Mucosa of descending colon (tissue), 3 donors: Measurements from ENCODE around the gene DEXI. TPM values are rescaled to one million over a fixed set of nuclear protein-coding genes. Genes with fewer than 3 reads are reported as not detected.

ENCODE experiments used
- ATAC-seq: fragments of 200-7000 bp; cut with Tn5 transposase; one replicate; pipeline ENCODE4 v1.9.1; 2020; ENCODE audit warnings: mild to moderate bottlenecking, moderate library complexity
- DNase-seq, 3 donors: peaks; one replicate each; pipeline ENCODE4 v3.0.0-alpha.2; 2020
- H3K36me3 ChIP-seq: fragments of 200-600 bp; one replicate; pipeline ENCODE4 v1.8.0; 2021; ENCODE audit warnings: low read depth, mild to moderate bottlenecking
- H3K4me1 ChIP-seq: fragments of 200-600 bp; one replicate; pipeline ENCODE4 v1.8.0; 2021; ENCODE audit warnings: low read depth, mild to moderate bottlenecking
- H3K4me3 ChIP-seq: fragments of 200-600 bp; one replicate; pipeline ENCODE4 v1.8.0; 2021; ENCODE audit warnings: mild to moderate bottlenecking
- H3K9me3 ChIP-seq: fragments of 200-600 bp; one replicate; pipeline ENCODE4 v1.8.0; 2021; ENCODE audit warnings: mild to moderate bottlenecking
- CTCF ChIP-seq: fragments of 200-600 bp; IDR thresholded peaks from one replicate; pipeline ENCODE4 v1.8.0; 2022; ENCODE audit warnings: antibody characterized with exemption, mild to moderate bottlenecking
- intact Hi-C, 2 donors: fragments of 100-400 bp; cut with DNase I in 1 of 2; cut with micrococcal nuclease in 1 of 2; formaldehyde crosslinking; loops; one replicate each; pipeline versions ENCODE4 v1.11.0 to v1.11.1; 2022; cut with DNase I, micrococcal nuclease
- total RNA-seq, 3 donors: library from RNA; stranded (reverse); fragmentation: NEBNext Ultra II Directional in 2 of 3; extraction: Animal tissue kit (Norgen Biotek cat#: 25700) in 2 of 3; gene quantifications; one replicate each; pipeline versions ENCODE4 v1.2.1 to v1.2.4, GENCODE V29; 2021 to 2023
- donor health status: DM: no; HTN: no; CAD: no; lungs with moderate emphysema.
- donor health status: DM: no; HTN: no; CAD: no.
- donor health status: DM: no; HTN: yes; CAD: no.

Gene DEXI
- total RNA-seq, 3 donors from 2014 or later: 18.0 to 44.8 (median 26.6) TPM

DNA sequence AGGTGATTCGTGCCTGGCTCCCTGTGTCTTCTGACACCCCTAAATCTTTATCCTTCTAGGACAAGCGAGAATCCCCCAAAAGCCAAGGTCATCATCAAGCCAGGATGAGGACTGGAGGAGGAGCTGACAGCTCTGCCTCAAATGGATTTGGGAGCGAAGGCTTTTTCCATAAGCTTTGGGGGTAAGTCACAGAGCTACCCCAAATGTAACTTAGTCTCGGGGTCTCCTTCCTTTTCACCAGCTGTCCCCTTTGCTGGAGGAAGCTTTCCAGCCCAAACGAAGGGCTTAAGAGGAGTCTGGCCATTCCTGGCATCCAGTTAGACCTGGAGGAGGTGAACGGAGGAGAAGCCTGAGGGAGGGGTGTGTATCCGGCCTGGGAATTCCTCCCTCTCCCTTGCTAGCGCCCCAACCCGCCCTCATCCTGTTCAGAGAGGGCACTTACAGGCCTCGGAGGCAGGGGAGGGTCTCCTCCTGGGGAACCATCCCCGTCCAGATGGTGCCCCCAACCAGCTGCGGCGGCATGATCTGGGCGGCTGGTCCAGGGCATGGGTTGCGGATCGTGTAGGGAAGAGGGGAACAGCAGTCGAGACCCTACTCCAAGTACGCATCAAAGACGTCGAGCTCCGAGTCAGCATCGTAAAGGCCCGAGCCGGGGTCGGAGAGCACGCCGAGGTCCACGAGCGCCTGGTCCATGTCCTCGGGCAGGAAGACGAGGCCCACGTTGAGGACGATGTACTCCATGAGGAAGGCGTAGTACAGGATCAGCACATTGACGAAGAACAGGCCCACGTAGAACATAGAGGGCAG lies 938 bp downstream of the DEXI start:
- intact Hi-C loops: no loop called here
- peak; percentile 2 for ATAC-seq
- Histone ChIP-seq H3K36me3 (no peaks in the 10 kb centered on the region), H3K4me1 (peaks cover 68% of the 10 kb centered on the region), H3K4me3 (peak overlapping the region; percentile 50), H3K9me3 (no peaks in the 10 kb centered on the region)
- DNase-seq: peak in 2 of 3 donors; percentile 63 to 71
- no peak for TF ChIP-seq CTCF

- DNase-seq: no peak
- no peaks in the 10 kb centered on the region for H3K9me3 ChIP-seq
- peaks cover 69% of the 10 kb centered on the region for H3K4me1 ChIP-seq
- no peaks in the 10 kb centered on the region for H3K36me3 ChIP-seq
- TF ChIP-seq CTCF: no peak
- no peak overlapping the region for H3K4me3 ChIP-seq
- peak; percentile 4 for ATAC-seq
- intact Hi-C loops: no loop called here
Observed at GRCh38 chr16:10940501-10941079, 1.7 kb downstream of the DEXI start.

DNA sequence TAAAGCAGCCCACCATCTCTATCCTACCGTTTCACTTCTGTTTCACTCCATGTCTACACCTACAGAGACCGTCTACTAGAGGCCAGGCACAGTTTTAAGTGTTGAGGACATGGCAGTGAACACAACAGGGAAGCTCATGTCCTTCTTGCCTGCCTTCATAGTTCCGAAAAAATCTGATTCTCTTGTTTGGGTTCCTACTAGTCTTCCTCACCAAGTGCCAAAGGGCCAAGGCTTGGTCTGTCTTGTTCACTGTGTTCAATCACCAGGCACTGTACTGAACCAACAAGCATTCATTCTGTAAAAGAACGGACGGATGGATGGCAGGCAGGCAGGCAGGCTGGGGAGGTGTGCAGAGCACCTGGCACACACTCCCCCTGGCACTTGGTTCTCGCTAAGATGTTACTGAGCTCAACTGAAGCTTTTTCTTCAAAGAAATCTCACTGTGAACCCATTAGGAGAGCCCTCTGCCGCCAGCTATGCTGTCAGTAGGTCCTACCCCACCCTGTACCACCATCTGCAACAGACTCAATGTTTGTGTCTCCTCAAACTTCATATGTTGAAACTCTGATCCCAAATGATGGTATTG lies 2.5 kb downstream of the DEXI start:
- Histone ChIP-seq H3K9me3 (no peaks in the 10 kb centered on the region), H3K4me1 (peaks cover 70% of the 10 kb centered on the region), H3K36me3 (no peaks in the 10 kb centered on the region), H3K4me3 (no peak overlapping the region)
- DNase-seq (no peak), ATAC-seq (no peak)
- no peak for TF ChIP-seq CTCF
- intact Hi-C loops: no loop called here

DNA sequence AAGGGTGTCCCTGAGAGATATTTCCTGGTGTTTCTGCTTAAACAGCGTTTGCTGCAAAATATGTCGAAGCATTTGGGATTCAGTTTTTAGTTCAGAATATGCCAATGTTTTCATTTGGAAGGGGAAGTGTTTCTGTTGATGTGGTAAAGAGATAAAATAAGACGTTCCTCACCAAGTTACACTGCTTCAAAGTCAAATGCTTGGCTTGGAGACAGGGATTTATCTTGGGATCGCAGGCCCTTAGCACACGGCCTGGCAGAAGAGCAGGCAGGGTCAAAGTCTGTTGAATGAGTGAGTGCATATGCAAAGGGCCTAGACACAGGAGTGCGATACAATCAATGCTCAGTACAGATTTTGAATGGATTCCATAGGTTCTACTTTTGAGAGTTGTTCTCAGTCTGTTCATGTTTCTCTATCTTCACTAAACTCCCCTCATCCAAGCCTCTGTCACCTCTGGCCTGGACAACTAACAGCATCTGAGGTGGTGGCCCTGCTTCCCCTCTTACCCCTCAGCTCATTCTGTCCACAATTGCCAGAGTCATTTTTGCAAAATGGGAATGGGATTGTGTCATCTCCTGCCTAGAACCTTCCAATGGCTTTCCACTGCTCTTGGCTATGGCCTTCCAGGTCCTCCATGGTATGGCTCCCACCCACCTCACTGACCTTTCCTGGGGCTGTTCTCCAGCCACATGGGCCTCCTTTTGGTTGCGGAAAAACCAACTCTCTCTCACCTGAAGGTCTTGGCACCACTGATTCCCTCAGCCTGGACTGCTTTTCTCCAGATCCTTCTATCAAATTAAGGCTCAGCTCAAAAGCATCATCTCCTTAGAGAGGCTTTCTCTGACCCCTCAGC lies 3.2 kb downstream of the DEXI start:
- Histone ChIP-seq H3K36me3 (no peaks in the 10 kb centered on the region), H3K4me1 (peaks cover 72% of the 10 kb centered on the region), H3K9me3 (no peaks in the 10 kb centered on the region), H3K4me3 (no peak overlapping the region)
- DNase-seq: no peak
- ATAC-seq: peak; percentile 17
- TF ChIP-seq CTCF: no peak
- intact Hi-C loops: no loop called here

GRCh38 chr16:10938321-10938720 lies 3.9 kb downstream of the DEXI start:
- TF ChIP-seq CTCF: no peak
- H3K4me3 ChIP-seq: no peak overlapping the region

More at GRCh38 chr16:10938321-10938720, 3.9 kb downstream of the DEXI start:
- H3K4me1 ChIP-seq: peaks cover 70% of the 10 kb centered on the region
- intact Hi-C loops: no loop called here
- DNase-seq (no peak), ATAC-seq (peak; percentile 15)
- no peaks in the 10 kb centered on the region for H3K9me3 ChIP-seq
- no peaks in the 10 kb centered on the region for H3K36me3 ChIP-seq
